HUES6 (cell line): ENCODE results near the gene DDAH1.

Experiments
- H3K27ac ChIP-seq: 2 replicates; pipeline ENCODE4 v1.7.0; 2013; ENCODE audit warnings: low read depth, mild to moderate bottlenecking, low read length, inconsistent platforms
- H3K27me3 ChIP-seq: 2 replicates; pipeline ENCODE4 v1.6.1; 2013; ENCODE audit warnings: low read length; ENCODE audit not compliant: control insufficient read depth, insufficient read depth
- H3K36me3 ChIP-seq: 2 replicates; pipeline ENCODE4 v1.6.1; 2013; ENCODE audit warnings: low read length; ENCODE audit not compliant: control insufficient read depth, insufficient read depth
- H3K4me1 ChIP-seq: 2 replicates; pipeline ENCODE4 v1.6.1; 2013; ENCODE audit warnings: low read length; ENCODE audit not compliant: control insufficient read depth, insufficient read depth
- H3K4me3 ChIP-seq: 2 replicates; pipeline ENCODE4 v1.5.1; 2013; ENCODE audit warnings: low read depth, low read length
- H3K9ac ChIP-seq: one replicate; pipeline ENCODE4 v1.6.1; 2013; ENCODE audit warnings: mild to moderate bottlenecking, low read length
- H3K9me3 ChIP-seq: 2 replicates; pipeline ENCODE4 v1.6.1; 2013; ENCODE audit warnings: low read depth, low read length; ENCODE audit not compliant: control insufficient read depth, insufficient read depth

DDAH1 gene

GRCh38 chr1:85372683-85373377 is 92.1 kb downstream of the DDAH1 start:
- Histone ChIP-seq H3K27ac (no peak overlapping the region), H3K36me3 (no peaks in the 10 kb centered on the region), H3K9me3 (no peaks in the 10 kb centered on the region), H3K4me1 (peaks cover 14% of the 10 kb centered on the region), H3K4me3 (no peak overlapping the region), H3K9ac (no peak overlapping the region), H3K27me3 (no peaks in the 10 kb centered on the region)

GRCh38 chr1:85371021-85371420 is 93.9 kb downstream of the DDAH1 start:
- no peaks in the 10 kb centered on the region for H3K9me3 ChIP-seq
- H3K4me1 ChIP-seq = peaks cover 14% of the 10 kb centered on the region
- no peak overlapping the region for H3K9ac ChIP-seq
- no peak overlapping the region for H3K4me3 ChIP-seq
- H3K36me3 ChIP-seq = no peaks in the 10 kb centered on the region
- no peak overlapping the region for H3K27ac ChIP-seq
- no peaks in the 10 kb centered on the region for H3K27me3 ChIP-seq

- no peak overlapping the region for H3K27ac ChIP-seq
- H3K36me3 ChIP-seq = no peaks in the 10 kb centered on the region
- H3K9ac ChIP-seq = no peak overlapping the region
- no peaks in the 10 kb centered on the region for H3K27me3 ChIP-seq
- peaks cover 2% of the 10 kb centered on the region; the same call in 1 of the 2 replicates for H3K4me1 ChIP-seq
- H3K4me3 ChIP-seq = no peak overlapping the region
- H3K9me3 ChIP-seq = no peaks in the 10 kb centered on the region
Observed at GRCh38 chr1:85368073-85368770, 96.7 kb downstream of the DDAH1 start.

- no peaks in the 10 kb centered on the region for H3K9me3 ChIP-seq
- no peaks in the 10 kb centered on the region for H3K36me3 ChIP-seq
- H3K27me3 ChIP-seq = no peaks in the 10 kb centered on the region
- H3K4me1 ChIP-seq = no peaks in the 10 kb centered on the region
- no peak overlapping the region for H3K4me3 ChIP-seq
- no peak overlapping the region for H3K9ac ChIP-seq
- no peak overlapping the region for H3K27ac ChIP-seq
Observed at GRCh38 chr1:85366391-85367170, 98.4 kb downstream of the DDAH1 start.

GRCh38 chr1:85365851-85366250 is 99.1 kb downstream of the DDAH1 start:
- no peaks in the 10 kb centered on the region for H3K4me1 ChIP-seq
- H3K4me3 ChIP-seq = no peak overlapping the region
- no peaks in the 10 kb centered on the region for H3K36me3 ChIP-seq
- no peak overlapping the region for H3K9ac ChIP-seq
- H3K27me3 ChIP-seq = no peaks in the 10 kb centered on the region
- no peaks in the 10 kb centered on the region for H3K9me3 ChIP-seq
- no peak overlapping the region for H3K27ac ChIP-seq

GRCh38 chr1:85363521-85363920 is 101.4 kb downstream of the DDAH1 start:
- Histone ChIP-seq H3K4me1 (no peaks in the 10 kb centered on the region), H3K27ac (no peak overlapping the region), H3K4me3 (no peak overlapping the region)

GRCh38 chr1:85363092-85363491 is 101.9 kb downstream of the DDAH1 start:
- H3K9me3 ChIP-seq = no peaks in the 10 kb centered on the region
- H3K4me1 ChIP-seq = no peaks in the 10 kb centered on the region

More at GRCh38 chr1:85363521-85363920, 101.4 kb downstream of the DDAH1 start:
- no peaks in the 10 kb centered on the region for H3K27me3 ChIP-seq
- H3K36me3 ChIP-seq = no peaks in the 10 kb centered on the region
- H3K9ac ChIP-seq = no peak overlapping the region
- H3K9me3 ChIP-seq = no peaks in the 10 kb centered on the region

GRCh38 chr1:85361606-85362296 is 103.2 kb downstream of the DDAH1 start:
- no peak overlapping the region for H3K4me3 ChIP-seq
- H3K9ac ChIP-seq = no peak overlapping the region
- no peak overlapping the region for H3K27ac ChIP-seq
- no peaks in the 10 kb centered on the region for H3K27me3 ChIP-seq
- no peaks in the 10 kb centered on the region for H3K4me1 ChIP-seq
- no peaks in the 10 kb centered on the region for H3K36me3 ChIP-seq
- H3K9me3 ChIP-seq = no peaks in the 10 kb centered on the region

More at GRCh38 chr1:85363092-85363491, 101.9 kb downstream of the DDAH1 start:
- H3K4me3 ChIP-seq = no peak overlapping the region
- no peak overlapping the region for H3K27ac ChIP-seq
- no peak overlapping the region for H3K9ac ChIP-seq
- H3K27me3 ChIP-seq = no peaks in the 10 kb centered on the region
- H3K36me3 ChIP-seq = no peaks in the 10 kb centered on the region

GRCh38 chr1:85360730-85361493 is 104.0 kb downstream of the DDAH1 start:
- Histone ChIP-seq H3K4me3 (no peak overlapping the region), H3K9me3 (no peaks in the 10 kb centered on the region), H3K27me3 (no peaks in the 10 kb centered on the region), H3K27ac (no peak overlapping the region), H3K9ac (no peak overlapping the region), H3K4me1 (no peaks in the 10 kb centered on the region), H3K36me3 (no peaks in the 10 kb centered on the region)
